GM18508 (cell line): ENCODE results near the gene KRTAP4-3.
"Not testable (repeated sequence)": the region's sequence is repeated elsewhere in the genome, so short reads cannot be mapped to it uniquely, and the experiment has no call there.

Experiments used
- ATAC-seq: cut with Tn5 transposase; IDR thresholded peaks from one replicate; pipeline ENCODE4 v1.9.1; 2021; ENCODE audit warnings: moderate number of reproducible peaks; ENCODE audit not compliant: insufficient read depth, unreplicated experiment

Gene KRTAP4-3

DNA sequence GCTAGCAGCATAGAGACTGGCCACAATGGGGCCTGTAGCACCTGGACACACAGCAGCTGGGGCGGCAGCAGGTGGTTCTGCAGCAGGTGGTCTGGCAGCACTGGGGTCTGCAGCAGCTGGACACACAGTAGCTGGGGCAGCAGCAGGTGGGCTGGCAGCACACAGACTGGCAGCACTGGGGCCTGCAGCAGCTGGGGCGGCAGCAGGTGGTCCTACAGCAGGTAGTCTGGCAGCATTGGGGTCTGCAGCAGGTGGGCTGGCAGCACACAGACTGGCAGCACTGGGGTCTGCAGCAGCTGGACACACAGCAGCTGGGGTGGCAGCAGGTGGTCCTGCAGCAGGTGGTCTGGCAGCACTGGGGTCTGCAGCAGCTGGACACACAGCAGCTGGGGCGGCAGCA lies 7.8 kb downstream of the KRTAP4-3 start:
- not testable (repeated sequence) for ATAC-seq

- no peak for ATAC-seq
Observed at GRCh38 chr17:41153856-41154255, 14.2 kb downstream of the KRTAP4-3 start.

GRCh38 chr17:41151525-41151924 lies 16.5 kb downstream of the KRTAP4-3 start:
- ATAC-seq, result no peak

DNA sequence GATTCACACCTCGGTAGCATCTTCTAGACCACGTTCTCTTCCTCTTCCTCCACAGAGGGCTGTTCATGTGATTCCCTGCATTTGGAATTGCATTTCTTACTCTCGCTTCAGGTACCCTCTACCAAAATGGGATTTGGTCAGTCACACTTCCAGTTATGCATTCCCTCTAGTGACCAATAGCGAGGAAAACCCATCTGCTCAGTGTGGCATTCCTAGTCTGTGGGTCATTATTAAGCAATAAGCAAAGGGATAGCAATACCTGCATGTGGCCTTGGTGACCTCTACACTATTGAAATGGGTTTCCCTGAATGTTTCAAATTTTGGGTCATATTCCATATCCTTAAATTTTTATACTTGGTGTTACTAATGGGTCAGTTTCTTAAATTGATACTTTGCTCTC lies 18.0 kb downstream of the KRTAP4-3 start:
- no peak for ATAC-seq

DNA sequence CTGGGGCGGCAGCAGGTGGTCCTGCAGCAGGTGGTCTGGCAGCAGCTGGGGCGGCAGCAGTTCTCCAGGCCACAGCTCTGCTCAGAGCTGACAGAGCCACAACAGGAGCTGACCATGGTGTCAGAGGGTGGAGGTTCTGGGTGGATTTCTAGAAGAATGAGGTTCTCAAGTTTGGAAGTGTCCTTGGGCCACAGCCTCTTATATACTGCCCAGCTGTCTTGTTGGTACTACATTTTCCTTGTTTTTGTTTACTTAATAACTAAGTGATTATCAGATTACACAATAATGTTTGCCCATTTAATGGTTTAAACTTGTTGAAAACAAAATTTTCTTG lies 18.4 kb downstream of the KRTAP4-3 start, which contains the start of gene KRTAP4-5:
Gene KRTAP4-5, minus strand, starts transcription at position 174 of the 334 bp plus-strand sequence. Its CDS starts 58 bp downstream, at position 116.
- no peak for ATAC-seq

DNA sequence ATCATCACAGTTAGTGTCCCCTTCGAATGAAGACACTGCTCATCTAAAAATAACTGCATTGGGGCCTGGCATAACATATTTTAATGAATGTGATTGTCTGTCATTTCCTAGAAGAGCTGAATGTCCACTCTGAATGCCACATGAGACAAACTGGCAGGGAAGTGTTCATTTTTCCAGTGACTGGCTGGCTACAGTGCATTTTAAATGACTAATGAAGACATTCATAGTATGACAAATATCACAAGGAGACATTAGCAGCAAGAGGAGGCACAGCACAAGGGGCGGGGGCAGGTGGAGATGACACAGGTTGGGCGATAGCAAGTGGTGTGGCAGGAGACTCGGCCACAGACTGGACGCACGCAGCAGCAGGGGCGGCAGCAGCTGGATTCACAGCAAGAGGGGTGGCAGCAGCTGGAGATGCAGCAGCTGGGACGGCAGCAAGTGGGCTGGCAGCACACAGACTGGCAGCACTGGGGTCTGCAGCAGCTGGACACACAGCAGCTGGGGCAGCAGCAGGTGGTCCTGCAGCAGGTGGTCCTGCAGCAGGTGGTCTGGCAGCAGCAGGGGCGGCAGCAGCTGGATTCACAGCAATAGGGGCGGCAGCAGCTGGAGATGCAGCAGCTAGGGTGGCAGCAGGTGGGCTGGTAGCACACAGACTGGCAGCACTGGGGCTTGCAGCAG lies 18.9 kb downstream of the KRTAP4-3 start:
- ATAC-seq, result not testable (repeated sequence)

DNA sequence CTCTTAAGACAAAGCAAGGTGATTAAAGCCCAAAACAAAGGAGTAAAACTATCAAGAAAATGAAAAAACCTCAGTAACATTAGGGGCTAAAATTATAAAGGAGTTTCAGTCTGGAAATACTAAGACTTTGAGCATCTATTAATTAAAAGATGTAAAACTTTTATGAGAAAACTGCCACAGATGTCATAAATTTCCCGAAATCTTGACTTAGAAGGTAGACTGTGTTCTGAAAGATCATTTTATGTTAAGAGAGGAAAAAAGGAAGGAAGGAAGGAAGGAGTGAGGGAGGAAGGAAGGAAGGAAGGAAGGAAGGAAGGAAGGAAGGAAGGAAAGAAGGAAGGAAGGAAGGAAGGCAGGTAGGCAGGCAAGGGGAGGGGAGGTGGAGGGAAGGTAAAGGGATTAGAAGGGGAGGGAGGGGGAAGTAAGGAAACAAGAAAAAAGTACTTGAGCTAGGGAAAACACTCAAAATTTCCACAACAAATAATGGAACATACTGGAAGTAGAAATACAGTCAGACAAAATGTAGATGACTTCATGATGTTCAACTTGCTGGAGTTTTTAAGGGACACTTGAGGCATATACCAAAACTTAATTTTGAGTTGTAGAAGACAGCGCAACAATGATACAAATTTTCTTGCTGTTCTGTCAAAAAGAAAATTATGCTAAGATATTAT lies 20.4 kb downstream of the KRTAP4-3 start:
- ATAC-seq, result no peak

DNA sequence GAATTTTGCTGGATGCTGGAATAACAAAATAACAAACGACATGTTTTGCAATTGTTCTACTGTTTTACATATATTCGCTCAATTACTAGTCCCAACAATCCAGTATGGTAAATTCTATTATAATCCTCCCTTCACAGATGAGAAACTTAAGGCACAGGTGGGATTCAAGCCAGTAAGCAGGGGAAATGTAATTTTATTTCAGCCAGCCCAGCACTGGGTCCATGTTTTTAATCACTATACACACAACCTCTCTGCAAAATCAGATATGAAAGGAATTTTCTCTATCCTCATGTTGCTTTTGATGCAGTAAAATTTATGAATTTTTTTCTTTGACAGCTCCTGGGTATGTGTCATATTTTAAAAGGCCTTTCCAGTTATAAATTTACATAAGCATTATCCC lies 22.8 kb downstream of the KRTAP4-3 start:
- no peak for ATAC-seq

- ATAC-seq, result no peak
Observed at GRCh38 chr17:41144846-41145245, 23.2 kb downstream of the KRTAP4-3 start.

DNA sequence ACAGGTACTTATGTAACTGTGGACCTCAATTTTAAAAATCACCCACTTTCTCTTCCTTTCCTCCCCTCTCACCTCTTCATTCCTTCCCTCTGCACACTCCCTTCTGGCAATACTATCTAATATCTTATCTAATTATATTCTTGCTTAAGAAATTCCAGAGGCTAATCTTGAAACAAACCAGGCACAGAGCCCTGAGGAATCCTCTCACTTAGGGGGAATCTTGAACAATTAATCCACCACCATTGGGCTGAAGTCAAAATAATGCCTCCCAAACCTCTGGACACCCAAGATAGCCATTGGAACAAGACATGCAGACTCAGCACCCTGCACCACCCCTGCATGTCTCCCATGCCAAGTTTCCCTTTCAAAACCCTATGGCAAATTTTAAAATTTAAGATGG lies 26.7 kb downstream of the KRTAP4-3 start:
- ATAC-seq, result no peak

- ATAC-seq, result no peak
Observed at GRCh38 chr17:41140360-41141131, 27.5 kb downstream of the KRTAP4-3 start, which contains the start of gene KRTAP4-6. Gene KRTAP4-6 (minus strand): TSS chr17:41140544. CDS start chr17:41140487, 57 bp downstream.

DNA sequence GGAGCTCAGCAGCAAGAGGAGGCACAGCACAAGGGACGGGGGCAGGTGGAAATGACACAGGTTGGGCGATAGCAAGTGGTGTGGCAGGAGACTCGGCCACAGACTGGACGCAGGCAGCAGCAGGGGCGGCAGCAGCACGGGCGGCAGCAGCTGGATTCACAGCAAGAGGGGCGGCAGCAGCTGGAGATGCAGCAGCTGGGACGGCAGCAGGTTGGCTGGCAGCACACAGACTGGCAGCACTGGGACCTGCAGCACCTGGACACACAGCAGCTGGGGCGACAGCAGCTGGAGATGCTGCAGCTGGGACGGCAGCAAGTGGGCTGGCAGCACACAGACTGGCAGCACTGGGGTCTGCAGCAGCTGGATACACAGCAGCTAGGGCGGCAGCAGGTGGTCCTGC lies 28.2 kb downstream of the KRTAP4-3 start:
- ATAC-seq, result not testable (repeated sequence)

GRCh38 chr17:41133880-41134735 lies 33.9 kb downstream of the KRTAP4-3 start:
- no peak for ATAC-seq

GRCh38 chr17:41131979-41132378 lies 36.0 kb downstream of the KRTAP4-3 start:
- no peak for ATAC-seq

GRCh38 chr17:41127371-41127770 lies 40.6 kb downstream of the KRTAP4-3 start:
- no peak for ATAC-seq

- no peak for ATAC-seq
Observed at GRCh38 chr17:41126412-41126811, 41.6 kb downstream of the KRTAP4-3 start.

GRCh38 chr17:41125064-41125463 lies 43.0 kb downstream of the KRTAP4-3 start:
- no peak for ATAC-seq

- not testable (repeated sequence) for ATAC-seq
Observed at GRCh38 chr17:41123991-41124371, 44.0 kb downstream of the KRTAP4-3 start, which contains the start of gene KRTAP4-12. Gene KRTAP4-12 (minus strand): TSS chr17:41124182. CDS start chr17:41124122, 60 bp downstream.

GRCh38 chr17:41123292-41123990 lies 44.6 kb downstream of the KRTAP4-3 start:
- ATAC-seq, result not testable (repeated sequence)
